ENCODE measurements around the gene ANTKMT. TPM values are rescaled to one million over a fixed set of nuclear protein-coding genes. Genes with fewer than 3 reads are reported as not detected.

ANTKMT gene, protein sequence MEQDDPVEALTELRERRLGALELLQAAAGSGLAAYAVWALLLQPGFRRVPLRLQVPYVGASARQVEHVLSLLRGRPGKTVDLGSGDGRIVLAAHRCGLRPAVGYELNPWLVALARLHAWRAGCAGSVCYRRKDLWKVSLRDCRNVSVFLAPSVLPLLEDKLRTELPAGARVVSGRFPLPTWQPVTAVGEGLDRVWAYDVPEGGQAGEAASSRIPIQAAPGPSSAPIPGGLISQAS
- total RNA-seq: 12.2 and 13.8 TPM in 2 replicates

DNA sequence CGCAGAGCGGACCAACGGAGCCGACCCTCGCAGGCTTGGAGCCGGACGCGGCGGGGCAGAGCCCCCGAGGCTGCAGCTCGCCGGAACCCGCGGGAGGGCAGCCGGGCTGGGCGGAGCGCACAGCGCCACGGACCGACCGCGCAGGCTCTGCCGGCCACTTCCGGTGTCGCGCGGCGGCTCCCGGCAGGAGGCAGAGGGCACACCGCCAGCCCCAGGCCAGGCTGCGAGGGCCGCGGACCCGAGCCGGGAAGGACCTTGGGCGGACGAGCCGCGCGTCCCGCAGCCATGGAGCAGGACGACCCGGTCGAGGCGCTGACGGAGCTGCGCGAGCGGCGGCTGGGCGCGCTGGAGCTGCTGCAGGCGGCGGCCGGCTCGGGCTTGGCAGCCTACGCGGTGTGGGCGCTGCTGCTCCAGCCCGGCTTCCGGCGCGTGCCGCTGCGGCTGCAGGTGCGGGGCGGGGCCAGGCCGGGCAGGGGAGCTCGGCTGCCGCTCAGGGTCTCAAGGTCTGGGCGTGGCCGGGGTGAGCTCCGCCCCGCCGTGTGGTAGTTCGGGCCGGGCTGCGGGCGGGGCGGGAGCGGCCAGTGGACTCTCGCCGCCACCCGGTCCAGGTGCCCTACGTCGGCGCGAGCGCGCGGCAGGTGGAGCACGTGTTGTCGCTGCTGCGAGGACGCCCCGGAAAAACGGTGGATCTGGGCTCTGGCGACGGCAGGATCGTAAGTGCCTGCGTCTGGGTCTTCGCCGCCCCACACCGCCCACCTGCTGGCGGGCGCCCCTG, at the start of gene ANTKMT:
Gene ANTKMT (plus strand): TSS at position 157 of the 775 bp plus-strand sequence. CDS start 129 bp downstream, at position 286.

DNA sequence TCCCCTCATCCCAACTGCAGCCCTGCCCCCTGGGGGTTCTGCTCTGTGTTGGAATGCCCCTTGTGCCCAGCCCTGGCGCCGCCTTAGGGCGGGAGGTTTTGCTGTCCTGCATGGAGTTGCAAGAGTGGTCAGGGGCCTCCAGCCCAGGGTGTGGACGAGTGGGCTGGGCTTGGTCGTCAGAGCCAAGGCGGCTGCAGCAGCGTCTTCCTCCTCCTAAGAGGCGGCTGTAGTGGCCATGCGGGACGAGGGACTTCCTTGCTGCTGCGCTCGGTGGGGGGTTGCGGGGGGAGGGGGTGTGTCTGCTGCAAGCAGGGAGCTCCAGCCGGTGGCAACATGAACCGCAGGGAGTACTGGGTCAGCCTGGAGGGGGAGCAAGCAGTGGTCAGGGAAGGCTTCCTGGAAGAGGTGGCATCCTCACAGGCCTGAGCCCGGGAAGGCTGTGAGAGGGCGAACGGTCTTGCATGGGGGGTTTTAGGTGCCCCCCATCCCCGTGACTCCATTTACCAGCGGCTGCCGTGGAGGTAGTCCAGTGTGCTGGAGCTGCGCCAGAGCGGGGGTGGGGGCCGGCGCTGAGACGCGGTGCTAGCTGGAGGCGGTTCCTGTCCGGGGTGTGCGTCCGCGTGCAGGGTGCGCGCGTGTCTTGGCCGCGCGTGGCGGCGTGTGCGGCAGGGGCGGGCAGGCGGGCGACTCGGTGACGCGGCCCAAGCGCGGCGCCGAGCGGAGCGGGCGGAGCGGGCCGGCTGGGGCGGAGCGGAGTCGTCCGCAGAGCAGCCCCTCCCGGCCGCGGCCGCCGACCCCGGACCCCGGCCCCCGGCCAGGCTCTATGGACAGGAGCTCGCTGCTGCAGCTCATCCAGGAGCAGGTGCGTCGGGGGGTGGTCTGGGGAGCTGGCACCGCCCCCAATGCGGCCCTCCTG, 45.7 kb upstream of the ANTKMT start, which contains the start of gene RHBDL1:
Gene RHBDL1 (plus strand): TSS at position 704 of the 916 bp plus-strand sequence. CDS start 120 bp downstream, at position 824.

DNA sequence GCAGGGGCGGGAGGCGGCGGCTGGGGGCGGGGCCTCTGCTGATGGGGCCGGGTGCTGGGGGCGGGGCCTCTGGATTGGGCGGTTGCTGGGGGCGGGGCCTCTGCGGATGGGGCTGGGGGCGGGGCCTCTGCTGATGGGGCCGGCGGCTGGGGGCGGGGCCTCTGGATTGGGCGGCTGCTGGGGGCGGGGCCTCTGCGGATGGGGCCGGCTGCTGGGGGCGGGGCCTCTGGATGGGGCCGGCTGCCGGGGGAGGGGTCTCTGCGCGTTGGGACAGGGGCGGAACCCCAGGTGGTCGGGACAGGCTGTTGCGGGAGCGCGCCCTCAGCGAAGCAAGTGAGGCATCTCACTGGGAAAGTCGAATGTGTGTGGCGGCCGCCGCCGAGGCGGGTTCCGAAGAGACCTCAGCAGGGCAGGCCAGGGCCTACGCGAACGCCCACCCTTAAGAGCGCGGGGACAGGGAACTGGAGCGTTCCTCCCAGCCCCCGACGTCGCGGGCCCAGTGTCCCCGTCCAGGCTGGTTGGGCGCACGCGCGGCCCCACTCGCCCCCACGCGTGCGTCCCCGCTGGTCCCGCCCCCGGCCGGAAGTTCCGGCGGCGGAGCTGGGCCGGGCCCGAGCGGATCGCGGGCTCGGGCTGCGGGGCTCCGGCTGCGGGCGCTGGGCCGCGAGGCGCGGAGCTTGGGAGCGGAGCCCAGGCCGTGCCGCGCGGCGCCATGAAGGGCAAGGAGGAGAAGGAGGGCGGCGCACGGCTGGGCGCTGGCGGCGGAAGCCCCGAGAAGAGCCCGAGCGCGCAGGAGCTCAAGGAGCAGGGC, 40.9 kb upstream of the ANTKMT start, which contains the start of gene STUB1:
Gene STUB1 (plus strand): TSS at position 597 of the 811 bp plus-strand sequence. CDS start 116 bp downstream, at position 713.

DNA sequence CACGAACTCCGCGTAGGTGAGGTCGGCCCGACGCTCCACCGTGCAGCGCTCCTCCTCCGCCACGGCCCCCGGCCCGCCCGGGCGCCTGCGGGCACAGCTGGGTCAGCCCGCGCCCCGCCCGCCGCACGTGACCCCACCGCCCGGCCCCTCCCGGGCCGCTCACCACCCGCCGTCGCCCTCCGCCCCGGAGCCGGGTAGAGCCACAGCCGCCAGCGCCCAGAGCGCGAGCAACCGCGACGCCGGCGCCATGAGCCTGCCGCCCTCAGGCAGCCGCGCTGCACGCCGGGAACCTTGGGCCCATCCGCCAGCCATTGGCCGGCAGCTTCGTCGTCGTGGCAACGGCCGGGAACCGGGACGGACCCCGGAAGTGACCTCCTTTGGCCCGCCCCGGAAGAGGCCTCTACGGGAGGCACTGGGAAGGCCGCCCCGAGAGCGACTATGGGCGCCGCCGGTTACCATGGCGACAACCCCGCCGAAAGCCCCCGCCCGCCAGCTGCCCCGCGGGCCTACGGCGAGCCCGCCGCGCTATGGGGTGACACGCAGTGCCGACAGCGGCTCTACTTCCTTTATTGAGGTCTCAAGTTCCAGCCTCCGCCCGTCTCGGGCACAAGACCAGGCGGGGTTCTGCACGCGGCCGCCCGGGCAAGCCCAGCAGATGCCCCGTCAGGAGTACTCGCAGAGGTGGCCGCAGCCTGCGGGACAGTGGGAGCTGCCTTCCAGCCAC, 36.7 kb upstream of the ANTKMT start, which contains the start of gene JMJD8:
Gene JMJD8 (minus strand): TSS at position 264 of the 724 bp plus-strand sequence. CDS start 15 bp downstream, at position 249.

DNA sequence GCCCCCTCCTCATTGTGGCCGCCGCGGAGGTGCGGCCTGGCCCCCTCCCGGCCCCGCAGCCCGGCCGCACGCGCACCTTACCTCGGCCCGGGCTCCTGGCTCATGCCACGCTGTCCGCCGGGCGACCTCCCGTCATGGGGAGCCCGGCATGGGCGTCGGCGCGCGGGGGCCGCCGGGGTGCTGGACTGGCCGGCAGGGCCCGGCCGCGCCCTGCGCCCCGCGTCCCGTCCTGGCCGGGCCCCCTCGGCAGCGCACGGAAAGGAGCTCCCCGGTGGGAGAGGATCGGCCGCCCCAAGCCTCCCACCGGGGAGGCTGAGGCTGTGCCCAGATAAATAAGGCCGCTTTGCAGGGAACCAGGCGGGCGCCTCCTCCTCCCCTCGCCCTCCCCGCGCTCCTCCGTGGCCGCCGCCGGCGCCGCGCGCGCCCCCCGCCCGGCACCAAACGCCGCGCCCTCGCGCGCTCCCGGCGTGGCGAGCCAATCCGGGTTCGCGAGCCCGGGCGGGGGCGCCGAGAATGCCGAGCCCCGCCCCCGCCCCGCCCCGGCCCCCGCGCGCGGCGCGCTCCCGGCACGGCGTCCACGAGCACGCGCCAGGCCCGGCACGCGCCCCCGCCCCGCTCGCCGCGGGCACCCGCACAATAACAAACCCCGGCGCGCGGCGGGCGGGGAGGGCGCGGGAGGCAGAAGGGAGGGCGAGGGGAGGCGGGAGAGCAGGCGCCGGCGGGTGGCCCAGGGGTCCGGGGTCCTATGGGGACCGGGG, 15.3 kb upstream of the ANTKMT start, which contains the start of gene FBXL16:
Gene FBXL16 (minus strand): TSS at position 371 of the 758 bp plus-strand sequence. CDS start 8,396 bp downstream, outside the sequence.

DNA sequence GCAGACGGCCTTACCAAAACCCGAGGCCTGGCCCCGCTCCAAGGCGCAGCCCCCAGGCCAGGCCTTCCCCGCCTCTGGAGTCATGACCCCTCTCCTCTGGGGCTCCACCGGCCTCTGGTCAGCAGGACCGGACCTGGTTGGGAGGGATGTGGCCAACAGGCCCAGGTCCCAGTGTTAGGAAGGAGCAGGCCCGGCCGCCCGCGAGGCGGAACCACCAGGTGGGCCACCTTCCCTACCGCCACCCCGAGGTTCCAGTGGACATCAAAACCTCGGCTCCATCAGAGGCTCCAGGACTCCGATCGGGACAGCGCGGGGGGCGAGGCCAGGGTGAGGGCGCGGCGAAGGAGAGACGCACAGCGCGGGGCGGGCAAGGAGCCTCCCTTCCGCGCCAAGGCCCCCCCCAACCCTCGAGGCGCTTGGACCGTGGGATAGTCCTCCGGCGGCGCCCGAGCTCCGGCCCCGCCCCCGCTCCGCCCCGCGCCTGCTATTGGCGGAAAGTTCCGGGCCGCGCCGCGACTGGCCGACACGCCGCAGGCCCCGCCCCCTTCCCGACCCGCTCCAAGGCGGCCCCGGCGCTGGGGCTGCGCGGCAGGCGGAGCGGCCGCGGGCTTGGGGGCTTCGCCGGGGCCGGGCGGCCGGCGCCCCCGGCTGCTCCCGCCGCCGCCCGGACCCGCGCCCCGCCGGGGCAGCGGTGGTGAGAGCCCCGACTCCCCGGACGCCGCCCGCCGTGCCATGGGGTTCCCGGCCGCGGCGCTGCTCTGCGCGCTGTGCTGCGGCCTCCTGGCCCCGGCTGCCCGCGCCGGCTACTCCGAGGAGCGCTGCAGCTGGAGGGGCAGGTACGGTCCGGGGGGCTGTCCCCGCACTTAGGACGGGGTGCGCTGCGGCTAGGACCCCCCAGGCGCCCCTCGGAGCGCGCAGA, 6.1 kb upstream of the ANTKMT start, which contains the start of gene METRN:
Gene METRN (plus strand): TSS at position 561 of the 919 bp plus-strand sequence. CDS start 172 bp downstream, at position 733.

DNA sequence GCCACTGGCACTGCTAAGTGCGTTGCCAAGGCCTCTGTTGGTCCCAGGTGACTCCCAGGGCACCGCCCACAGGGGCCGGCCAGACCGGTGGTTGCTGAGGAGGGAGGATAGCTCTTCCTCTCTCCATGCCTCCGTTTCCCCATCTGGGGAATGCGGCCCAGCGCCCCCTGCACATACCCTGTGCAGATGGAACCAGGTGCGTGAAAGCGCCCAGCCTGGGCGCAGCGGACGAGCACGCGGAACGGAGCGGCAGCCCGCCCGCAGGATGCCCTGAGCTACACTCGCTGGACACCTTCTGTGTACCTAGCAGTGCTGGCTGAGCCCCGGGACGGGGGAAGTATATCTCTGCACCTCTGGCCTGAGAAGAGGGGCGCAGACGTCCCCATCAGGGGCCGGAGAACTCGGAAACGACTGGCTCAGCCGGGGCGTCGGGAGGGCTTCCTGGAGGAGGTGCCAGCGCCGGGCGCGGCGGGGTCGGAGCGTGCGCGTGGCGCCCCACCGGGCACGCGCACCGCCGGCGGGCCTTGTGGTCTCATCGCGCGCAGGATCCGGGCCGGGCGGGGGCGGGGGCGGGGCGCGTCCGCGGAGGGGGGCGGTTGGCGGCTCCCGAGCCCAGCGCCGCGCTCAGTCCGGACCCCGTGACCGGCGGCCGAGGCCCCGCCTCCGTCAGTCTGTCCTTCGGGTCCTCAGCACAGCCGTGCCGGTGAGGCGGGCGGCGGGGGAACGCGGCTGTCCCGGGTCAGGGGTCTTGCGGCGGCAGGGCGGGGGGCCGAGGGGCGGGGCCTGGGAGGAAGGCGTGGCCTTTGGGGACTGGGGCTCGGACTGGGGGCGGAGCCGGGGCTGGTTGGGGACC, 5.7 kb downstream of the ANTKMT start, which contains the start of the genes CCDC78 and HAGHL:
Gene CCDC78 (minus strand): TSS at position 6 of the 853 bp plus-strand sequence. CDS start 76 bp downstream, outside the sequence.
Gene HAGHL (plus strand): TSS at position 669 of the 853 bp plus-strand sequence. CDS start 404 bp downstream, outside the sequence.

DNA sequence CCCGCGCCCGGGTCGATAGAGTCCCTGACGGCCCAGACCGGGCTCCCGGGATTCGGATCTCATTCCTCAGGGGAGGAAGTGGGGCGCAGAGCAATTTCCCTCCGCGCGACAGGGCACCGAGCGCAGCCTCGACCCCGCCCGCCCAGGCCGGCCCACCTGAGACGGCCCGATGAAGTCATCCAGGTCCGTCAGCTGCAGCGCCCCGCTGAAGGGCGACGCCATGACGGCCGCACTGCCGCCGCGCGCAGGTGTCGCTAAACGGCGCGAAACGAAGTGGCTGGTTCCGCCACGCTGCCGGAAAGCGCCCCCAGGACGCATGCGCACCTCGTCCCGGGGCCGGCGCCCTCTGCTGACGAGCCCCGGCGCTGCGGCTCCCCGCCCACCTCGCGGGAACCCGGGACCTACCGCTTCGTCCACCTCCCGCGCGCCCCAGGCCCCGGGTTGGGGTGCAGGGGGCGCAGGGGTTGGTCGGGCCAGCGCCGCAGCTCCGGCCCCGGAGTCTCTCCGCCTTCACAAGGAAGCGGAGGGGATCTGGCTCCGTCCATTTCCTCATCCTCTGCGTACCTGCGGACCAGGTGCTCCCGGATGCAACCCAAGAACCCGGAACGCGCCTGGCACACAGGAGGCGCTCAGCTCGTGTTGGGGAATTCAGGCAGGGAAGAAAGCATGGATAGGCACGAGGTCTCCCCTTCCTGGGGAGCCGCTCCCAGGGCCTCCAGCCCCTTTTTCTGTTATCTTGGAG, 20.0 kb downstream of the ANTKMT start, which contains the start of gene CIAO3:
Gene CIAO3 (minus strand): TSS at position 234 of the 742 bp plus-strand sequence. CDS start 12 bp downstream, at position 222.

DNA sequence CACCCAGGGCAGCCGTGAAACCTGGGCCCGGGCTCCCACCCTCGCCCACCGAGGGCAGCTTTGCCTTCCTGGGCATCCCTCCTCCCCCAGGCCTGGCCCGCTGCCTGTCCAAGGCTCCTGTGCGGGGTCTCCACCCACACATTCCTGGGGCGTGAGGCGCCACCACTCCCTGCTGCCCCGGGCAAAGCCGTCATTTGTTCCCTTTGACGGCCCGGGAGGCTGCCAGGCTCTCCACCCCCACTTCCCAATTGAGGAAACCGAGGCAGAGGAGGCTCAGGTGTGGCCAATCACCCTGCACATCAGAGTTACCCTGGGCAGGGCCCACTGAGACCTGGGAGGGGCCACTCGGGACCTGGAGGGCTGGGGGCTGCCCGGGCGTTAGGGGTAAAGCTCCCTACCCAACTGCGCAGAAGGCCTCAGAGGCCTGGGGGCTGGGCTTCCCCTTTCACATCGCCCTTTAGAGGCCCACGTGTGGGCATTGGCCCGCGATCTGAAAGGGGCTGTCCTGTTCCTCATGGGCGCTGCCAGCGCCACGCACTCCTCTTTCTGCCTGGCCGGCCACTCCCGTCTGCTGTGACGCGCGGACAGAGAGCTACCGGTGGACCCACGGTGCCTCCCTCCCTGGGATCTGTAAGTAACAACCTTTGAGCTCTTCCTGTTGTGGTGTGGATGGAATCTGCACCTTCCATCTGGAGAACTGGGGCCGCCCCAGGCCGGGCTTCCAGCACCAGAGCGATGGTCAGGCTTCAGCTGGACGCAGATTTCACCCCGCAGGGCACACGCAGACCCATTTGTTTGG, 39.8 kb downstream of the ANTKMT start, which contains the start of gene MSLN:
Gene MSLN (plus strand): TSS at position 190 of the 799 bp plus-strand sequence. CDS start 1,947 bp downstream, outside the sequence.

Other genes starting within 250 kb of the ANTKMT start
- gene CAPN15, start 193.4 kb upstream of the ANTKMT start, total RNA-seq: 18.3 and 25.2 TPM in 2 replicates
- not detected in 2 replicates for gene PRR35, start 160.8 kb upstream of the ANTKMT start, total RNA-seq
- gene NHLRC4, start 154.1 kb upstream of the ANTKMT start, total RNA-seq: 2.2 and 2.3 TPM in 2 replicates
- gene PIGQ, start 151.2 kb upstream of the ANTKMT start, total RNA-seq: 15.1 and 15.9 TPM in 2 replicates
- 9.2 and 10.9 TPM in 2 replicates for gene RAB40C, start 131.1 kb upstream of the ANTKMT start, total RNA-seq
- gene WFIKKN1, start 90.2 kb upstream of the ANTKMT start, total RNA-seq: under 0.01 and 0.09 TPM in 2 replicates
- 46.4 and 47.7 TPM in 2 replicates for gene METTL26, start 84.8 kb upstream of the ANTKMT start, total RNA-seq
- 6.9 and 9.4 TPM in 2 replicates for gene MCRIP2, start 79.3 kb upstream of the ANTKMT start, total RNA-seq
- 6.2 and 6.4 TPM in 2 replicates for gene WDR90, start 71.8 kb upstream of the ANTKMT start, total RNA-seq
- gene RHOT2, start 53.0 kb upstream of the ANTKMT start, total RNA-seq: 23.5 and 23.8 TPM in 2 replicates
- gene RHBDL1, start 45.5 kb upstream of the ANTKMT start, total RNA-seq: 0.17 TPM in 1 of 2 replicates, not detected in the other
- 71.7 and 89.8 TPM in 2 replicates for gene STUB1, start 40.7 kb upstream of the ANTKMT start, total RNA-seq
- gene JMJD8, start 36.8 kb upstream of the ANTKMT start, total RNA-seq: 17.9 and 18.5 TPM in 2 replicates
- gene WDR24, start 30.7 kb upstream of the ANTKMT start, total RNA-seq: 1.7 and 2.5 TPM in 2 replicates
- under 0.01 and 0.09 TPM in 2 replicates for gene FBXL16, start 15.3 kb upstream of the ANTKMT start, total RNA-seq
- gene METRN, start 6.0 kb upstream of the ANTKMT start, total RNA-seq: 14.1 and 27.2 TPM in 2 replicates
- gene CCDC78, start 5.3 kb downstream of the ANTKMT start, total RNA-seq: 0.22 and 0.34 TPM in 2 replicates
- 4.6 and 4.7 TPM in 2 replicates for gene HAGHL, start 6.0 kb downstream of the ANTKMT start, total RNA-seq
- 23.0 and 30.9 TPM in 2 replicates for gene CIAO3, start 19.9 kb downstream of the ANTKMT start, total RNA-seq
- gene MSLN, start 39.6 kb downstream of the ANTKMT start, total RNA-seq: 0.17 TPM in 1 of 2 replicates, not detected in the other
- gene RPUSD1, start 67.2 kb downstream of the ANTKMT start, total RNA-seq: 19.3 and 19.5 TPM in 2 replicates
- gene CHTF18, start 67.5 kb downstream of the ANTKMT start, total RNA-seq: 3.1 and 3.3 TPM in 2 replicates
- gene GNG13, start 79.6 kb downstream of the ANTKMT start, total RNA-seq: not detected in 2 replicates
- 6.1 and 8.2 TPM in 2 replicates for gene LMF1, start 249.8 kb downstream of the ANTKMT start, total RNA-seq